Keratinocyte (primary cell): ENCODE data around the gene PTPRF. TPM values are rescaled to one million over a fixed set of nuclear protein-coding genes. Genes with fewer than 3 reads are reported as not detected.

ENCODE experiments used
- DNase-seq: peaks from one replicate; pipeline ENCODE4 v3.0.0-alpha.2; 2011; ENCODE audit warnings: low read depth, missing footprints, low spot score
- FAIRE-seq: peaks from 2 replicates; lab custom pipeline; 2011; peaks lifted over from hg19 to GRCh38; lab: Jason Lieb, UNC
- H2AFZ ChIP-seq: 2 replicates; pipeline ENCODE4 v1.6.0; 2012; ENCODE audit warnings: low read length, control low read depth, inconsistent platforms; ENCODE audit not compliant: control insufficient read depth
- H3K27ac ChIP-seq: 2 replicates; pipeline ENCODE4 v1.5.1; 2011; ENCODE audit warnings: low read length; ENCODE audit not compliant: control insufficient read depth, insufficient read depth
- H3K27me3 ChIP-seq: 3 replicates; pipeline ENCODE4 v1.6.0; 2011; ENCODE audit warnings: low read length; ENCODE audit not compliant: control insufficient read depth, insufficient read depth; ENCODE audit errors: extremely low read depth
- H3K36me3 ChIP-seq, 2 experiments: 2 replicates in 1 of 2; 3 replicates in 1 of 2; pipeline ENCODE4 v1.5.1; 2011; ENCODE audit warnings: low read length in 2 of 2, mild to moderate bottlenecking in 1 of 2; ENCODE audit not compliant: control insufficient read depth in 2 of 2, insufficient read depth in 2 of 2; ENCODE audit errors: extremely low read depth in 1 of 2
- H3K4me1 ChIP-seq: 3 replicates; pipeline ENCODE4 v1.5.1; 2011; ENCODE audit warnings: low read length; ENCODE audit not compliant: control insufficient read depth, insufficient read depth; ENCODE audit errors: extremely low read depth
- H3K4me2 ChIP-seq: 3 replicates; pipeline ENCODE4 v1.6.0; 2011; ENCODE audit warnings: low read depth, low read length; ENCODE audit not compliant: control insufficient read depth, insufficient read depth; ENCODE audit errors: extremely low read depth
- H3K4me3 ChIP-seq, 3 experiments: fragments of 200-600 bp in 1 of 3; sonication (generic) in 1 of 3; 2 replicates in 2 of 3; 3 replicates in 1 of 3; pipeline ENCODE4 v1.5.1; 2011 to 2016; ENCODE audit warnings: low read length in 3 of 3, mild to moderate bottlenecking in 3 of 3, control low read depth in 2 of 3, inconsistent platforms in 1 of 3, low read depth in 1 of 3, mixed read lengths in 1 of 3, mixed run types in 1 of 3, moderate library complexity in 1 of 3; ENCODE audit not compliant: control insufficient read depth in 2 of 3, insufficient read depth in 2 of 3; ENCODE audit errors: extremely low read depth in 1 of 3
- H3K79me2 ChIP-seq: 2 replicates; pipeline ENCODE4 v1.6.0; 2012; ENCODE audit warnings: low read length; ENCODE audit not compliant: control insufficient read depth, insufficient read depth
- H3K9ac ChIP-seq: 3 replicates; pipeline ENCODE4 v1.6.0; 2011; ENCODE audit warnings: low read length; ENCODE audit not compliant: control insufficient read depth, insufficient read depth; ENCODE audit errors: extremely low read depth
- H3K9me1 ChIP-seq: 3 replicates; pipeline ENCODE4 v1.6.0; 2011; ENCODE audit warnings: low read length; ENCODE audit not compliant: control insufficient read depth, insufficient read depth; ENCODE audit errors: extremely low read depth
- H3K9me3 ChIP-seq: 2 replicates; pipeline ENCODE4 v1.5.1; 2012; ENCODE audit warnings: low read depth, low read length; ENCODE audit not compliant: control insufficient read depth
- H4K20me1 ChIP-seq: 3 replicates; pipeline ENCODE4 v1.6.0; 2011; ENCODE audit warnings: low read length; ENCODE audit not compliant: control insufficient read depth, insufficient read depth; ENCODE audit errors: extremely low read depth
- EZH2 ChIP-seq: IDR thresholded peaks from one replicate; pipeline ENCODE4 v1.6.1; 2012; ENCODE audit warnings: inconsistent platforms, mild to moderate bottlenecking, low read length, moderate library complexity
- dilution Hi-C: fragments of 300-500 bp; cut with MboI; formaldehyde crosslinking; loops from one replicate; pipeline ENCODE4 v1.7.0; 2020; ENCODE audit warnings: low sequenced_read_pairs; ENCODE audit not compliant: extremely low pct_ligation_motif_present
- polyA plus RNA-seq, 5 experiments: library from polyadenylated mRNA; depleted of rRNA in 3 of 5; stranded (reverse) in 3 of 5; stranded (forward) in 1 of 5; unstranded in 1 of 5; fragments of >200 nt; gene quantifications; 1 replicate in 1 of 5; 2 replicates in 3 of 5; 3 replicates in 1 of 5; pipeline versions ENCODE4 v1.2.1 to v1.2.3, GENCODE V29; 2011 to 2012; ENCODE audit warnings: missing spikeins in 2 of 5, low read depth in 1 of 5, low replicate concordance in 1 of 5
- TF ChIP-seq, protein P1 (sequence below), 3 experiments: IDR thresholded peaks in 1 of 3; conservative IDR thresholded peaks in 1 of 3; optimal IDR thresholded peaks in 1 of 3; 2 replicates in 2 of 3; 3 replicates in 1 of 3; pipeline versions ENCODE3 to v1.5.1; 2011; ENCODE audit warnings: low read length in 3 of 3, mild to moderate bottlenecking in 3 of 3, moderate library complexity in 2 of 3, control low read depth in 1 of 3, inconsistent platforms in 1 of 3; ENCODE audit not compliant: insufficient read depth in 2 of 3; ENCODE audit errors: extremely low read depth in 1 of 3

Gene PTPRF
- polyA plus RNA-seq, 1 donor (not counting 4 experiments of a cell fraction or from before 2014, with no cell fraction given) = 161 TPM

DNA sequence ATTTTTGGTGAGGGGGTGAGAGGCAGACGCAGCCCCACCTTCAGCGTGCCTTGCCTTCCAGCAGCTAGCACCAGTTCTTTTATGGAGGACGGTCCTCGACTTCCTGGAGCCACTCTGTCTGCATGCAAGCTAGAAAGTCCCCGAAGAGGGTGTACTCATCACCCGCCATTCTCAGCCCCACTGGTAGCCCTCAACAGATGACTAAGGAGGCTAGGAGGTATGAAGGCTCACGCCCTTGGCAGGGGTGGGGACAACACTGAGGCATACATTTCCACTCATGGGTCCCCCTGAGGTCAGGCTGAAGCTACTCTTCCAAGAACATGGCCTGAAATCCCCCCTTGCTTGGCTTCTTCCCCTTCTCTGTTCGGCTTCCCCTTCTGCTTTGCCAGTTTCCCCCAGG lies 8.9 kb upstream of the PTPRF start:
- Histone ChIP-seq H3K4me2 (no peak overlapping the region), H3K4me3 (no peak overlapping the region), H3K9me3 (no peaks in the 10 kb centered on the region), H2AFZ (no peak overlapping the region), H3K36me3 (no peaks in the 10 kb centered on the region), H3K27me3 (no peaks in the 10 kb centered on the region), H4K20me1 (no peaks in the 10 kb centered on the region), H3K9me1 (no peaks in the 10 kb centered on the region), H3K9ac (no peak overlapping the region), H3K27ac (no peak overlapping the region), H3K4me1 (peaks cover 19% of the 10 kb centered on the region), H3K79me2 (no peaks in the 10 kb centered on the region)
- no peak for DNase-seq
- no peak for TF ChIP-seq EZH2
- TF ChIP-seq, protein P1, sequence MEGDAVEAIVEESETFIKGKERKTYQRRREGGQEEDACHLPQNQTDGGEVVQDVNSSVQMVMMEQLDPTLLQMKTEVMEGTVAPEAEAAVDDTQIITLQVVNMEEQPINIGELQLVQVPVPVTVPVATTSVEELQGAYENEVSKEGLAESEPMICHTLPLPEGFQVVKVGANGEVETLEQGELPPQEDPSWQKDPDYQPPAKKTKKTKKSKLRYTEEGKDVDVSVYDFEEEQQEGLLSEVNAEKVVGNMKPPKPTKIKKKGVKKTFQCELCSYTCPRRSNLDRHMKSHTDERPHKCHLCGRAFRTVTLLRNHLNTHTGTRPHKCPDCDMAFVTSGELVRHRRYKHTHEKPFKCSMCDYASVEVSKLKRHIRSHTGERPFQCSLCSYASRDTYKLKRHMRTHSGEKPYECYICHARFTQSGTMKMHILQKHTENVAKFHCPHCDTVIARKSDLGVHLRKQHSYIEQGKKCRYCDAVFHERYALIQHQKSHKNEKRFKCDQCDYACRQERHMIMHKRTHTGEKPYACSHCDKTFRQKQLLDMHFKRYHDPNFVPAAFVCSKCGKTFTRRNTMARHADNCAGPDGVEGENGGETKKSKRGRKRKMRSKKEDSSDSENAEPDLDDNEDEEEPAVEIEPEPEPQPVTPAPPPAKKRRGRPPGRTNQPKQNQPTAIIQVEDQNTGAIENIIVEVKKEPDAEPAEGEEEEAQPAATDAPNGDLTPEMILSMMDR (optimal IDR thresholded peaks at IDR 0.05 in 1 of 3, IDR thresholded peaks at IDR 0.05 in 1 of 3, conservative IDR thresholded peaks at IDR 0.05 in 1 of 3; ENCODE audit: extremely low read depth in 1 of 3, insufficient read depth in 2 of 3, low read length in 3 of 3) = no peak
- FAIRE-seq = no peak
- dilution Hi-C loops = no loop called here

DNA sequence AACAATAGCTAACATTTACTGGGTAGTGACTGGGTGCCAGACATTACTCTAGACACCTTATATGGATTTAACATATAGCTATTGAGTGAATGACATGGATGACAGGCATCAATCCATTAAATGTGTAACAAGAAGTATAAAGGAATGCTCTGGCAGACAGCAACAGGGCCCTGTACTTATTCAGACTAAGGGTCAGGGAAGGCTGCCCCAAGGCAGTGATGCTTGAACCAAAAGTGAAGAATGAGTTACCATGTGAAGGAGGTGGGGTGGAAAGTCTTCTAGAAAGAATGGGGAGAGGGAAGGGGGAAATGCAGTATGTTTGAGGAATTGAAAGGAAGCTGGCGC lies 8.3 kb upstream of the PTPRF start:
- H3K9me1 ChIP-seq = no peaks in the 10 kb centered on the region
- peaks cover 19% of the 10 kb centered on the region for H3K4me1 ChIP-seq

More for the DNA sequence above, 8.3 kb upstream of the PTPRF start:
- Histone ChIP-seq H3K79me2 (no peaks in the 10 kb centered on the region), H3K36me3 (no peaks in the 10 kb centered on the region), H2AFZ (no peak overlapping the region), H3K27ac (no peak overlapping the region), H4K20me1 (no peaks in the 10 kb centered on the region), H3K27me3 (no peaks in the 10 kb centered on the region), H3K9me3 (no peaks in the 10 kb centered on the region), H3K9ac (no peak overlapping the region), H3K4me3 (no peak overlapping the region), H3K4me2 (no peak overlapping the region)
- no peak for TF ChIP-seq EZH2
- TF ChIP-seq, protein P1 (optimal IDR thresholded peaks at IDR 0.05 in 1 of 3, IDR thresholded peaks at IDR 0.05 in 1 of 3, conservative IDR thresholded peaks at IDR 0.05 in 1 of 3; ENCODE audit: extremely low read depth in 1 of 3, insufficient read depth in 2 of 3, low read length in 3 of 3) = no peak
- dilution Hi-C loops = no loop called here
- DNase-seq = no peak
- FAIRE-seq = no peak
